T-cell (primary cell): ENCODE results near the gene SLC13A5. TPM values are rescaled to one million over a fixed set of nuclear protein-coding genes. Genes with fewer than 3 reads are reported as not detected.
A peak's percentile ranks its signal among the peaks of the same experiment; 100 is the strongest.
"Not testable (repeated sequence)": the region's sequence is repeated elsewhere in the genome, so short reads cannot be mapped to it uniquely, and the experiment has no call there.

Source experiments
- ATAC-seq, 4 experiments: fragments of 200-7000 bp in 3 of 4; fragments of 150-1000 bp in 1 of 4; cut with Tn5 transposase; replicated peaks in 1 of 4; 1 replicate in 3 of 4; 2 replicates in 1 of 4; pipeline ENCODE4 v1.10.0; 2021; ENCODE audit warnings: moderate library complexity in 3 of 4, mild to moderate bottlenecking in 2 of 4, moderate number of reproducible peaks in 1 of 4
- CTCF ChIA-PET, 2 donors: fragments of 300-600 bp; sonication (Branson Sonifier 250); formaldehyde crosslinking; loops; one replicate each; lab custom pipeline; 2022; ENCODE audit warnings: antibody characterized with exemption in 2 of 2; lab: Charles Lee
- POLR2A ChIA-PET, 2 donors: fragments of 300-600 bp; sonication (Branson Sonifier 250); formaldehyde crosslinking; loops; one replicate each; lab custom pipeline; 2022; ENCODE audit warnings: antibody characterized with exemption in 2 of 2; lab: Charles Lee
- DNase-seq, 35 experiments: peaks; one replicate each; pipeline versions ENCODE4 v3.0.0 to v3.0.0-alpha.2; 2013 to 2023
- H3K27ac ChIP-seq: one replicate; pipeline ENCODE4 v1.5.1; 2013; ENCODE audit warnings: low read length
- H3K27me3 ChIP-seq, 2 experiments: replicated peaks in 1 of 2; 1 replicate in 1 of 2; 2 replicates in 1 of 2; pipeline versions ENCODE4 v1.6.1 to v1.7.0; 2013; ENCODE audit warnings: low read length in 1 of 2, mixed read lengths in 1 of 2; ENCODE audit not compliant: control insufficient read depth in 2 of 2, insufficient read depth in 2 of 2; ENCODE audit errors: extremely low read depth in 1 of 2
- H3K36me3 ChIP-seq, 2 donors: 1 replicate in 1 of 2; 2 replicates in 1 of 2; pipeline versions ENCODE4 v1.6.1 to v1.7.0; 2013; ENCODE audit warnings: low read length in 1 of 2; ENCODE audit not compliant: control insufficient read depth in 2 of 2, insufficient read depth in 1 of 2; ENCODE audit errors: extremely low read depth in 1 of 2
- H3K4me1 ChIP-seq, 2 experiments: 1 replicate in 1 of 2; 2 replicates in 1 of 2; pipeline versions ENCODE4 v1.6.1 to v1.7.0; 2013; ENCODE audit warnings: low read length in 2 of 2, mixed read lengths in 1 of 2; ENCODE audit not compliant: insufficient read depth in 2 of 2, control insufficient read depth in 1 of 2; ENCODE audit errors: extremely low read depth in 1 of 2
- H3K4me3 ChIP-seq, 2 donors: 1 replicate in 1 of 2; 2 replicates in 1 of 2; pipeline versions ENCODE4 v1.5.1 to v1.7.0; 2013; ENCODE audit warnings: mild to moderate bottlenecking in 2 of 2, low read length in 1 of 2, moderate library complexity in 1 of 2; ENCODE audit not compliant: control insufficient read depth in 1 of 2; ENCODE audit errors: extremely low read depth in 1 of 2
- H3K9me3 ChIP-seq: 2 replicates; pipeline ENCODE4 v1.7.0; 2013
- H3K27ac Mint-ChIP-seq, 2 donors: one replicate each; pipeline ENCODE4 v1.8.0; 2020 to 2021; ENCODE audit warnings: mild to moderate bottlenecking in 2 of 2, mixed read lengths in 2 of 2
- H3K27me3 Mint-ChIP-seq, 2 donors: one replicate each; pipeline ENCODE4 v1.8.0; 2021 to 2022; ENCODE audit warnings: mixed read lengths in 2 of 2
- H3K36me3 Mint-ChIP-seq: one replicate; pipeline ENCODE4 v1.8.0; 2021; ENCODE audit warnings: mixed read lengths
- H3K4me1 Mint-ChIP-seq, 3 donors: one replicate each; pipeline ENCODE4 v1.8.0; 2020 to 2022; ENCODE audit warnings: mixed read lengths in 3 of 3, mild to moderate bottlenecking in 1 of 3
- H3K4me3 Mint-ChIP-seq, 3 donors: one replicate each; pipeline ENCODE4 v1.8.0; 2020 to 2022; ENCODE audit warnings: mild to moderate bottlenecking in 3 of 3, mixed read lengths in 3 of 3, moderate library complexity in 3 of 3
- H3K9me3 Mint-ChIP-seq, 3 donors: one replicate each; pipeline ENCODE4 v1.8.0; 2020 to 2022; ENCODE audit warnings: mixed read lengths in 3 of 3
- WGBS: methylation state at CpG from one replicate; pipeline ENCODE4 v1.1.5; 2013; ENCODE audit warnings: missing lambda C conversion rate; ENCODE audit not compliant: insufficient coverage; 5-methylcytosine and 5-hydroxymethylcytosine counted together
- total RNA-seq, 35 experiments: library from RNA in 6 of 35; stranded (reverse) in 6 of 35; fragments of 120-200 nt in 1 of 35; gene quantifications; one replicate each; pipeline versions ENCODE4 v1.2.1 to v1.2.4 and lab custom pipeline; 2013 to 2026

SLC13A5 gene
- total RNA-seq, 5 donors from 2014 or later (not counting 1 experiment from before 2014, with no cell fraction given): 0.13 TPM; not detected in 3

GRCh38 chr17:6668219-6668618 is 45.0 kb downstream of the SLC13A5 start:
- WGBS: 100% methylated on average over 3 of the region's 17 CpGs
- ATAC-seq: no peak
- Mint-ChIP-seq H3K27me3 (peaks cover 0 to 2% of the 10 kb centered on the region in 2 donors), H3K27ac (no peak overlapping the region), H3K36me3 (peaks cover 9% of the 10 kb centered on the region), H3K4me3 (no peak overlapping the region), H3K4me1 (peaks cover 3 to 18% (median 6%) of the 10 kb centered on the region in 3 donors), H3K9me3 (no peaks in the 10 kb centered on the region)
- Histone ChIP-seq H3K27ac (no peak overlapping the region), H3K4me3 (no peak overlapping the region), H3K9me3 (no peaks in the 10 kb centered on the region), H3K36me3 (no peaks in the 10 kb centered on the region), H3K27me3 (peaks cover 0 to 3% of the 10 kb centered on the region in 2 experiments), H3K4me1 (peaks cover 0 to 4% of the 10 kb centered on the region in 2 experiments)
- ChIA-PET POLR2A (no interaction called here), CTCF (no interaction called here)
- no peak for DNase-seq

- no peak overlapping the region for H3K4me3 Mint-ChIP-seq
- POLR2A ChIA-PET: no interaction called here
- no peak for ATAC-seq
- H3K4me3 ChIP-seq: no peak overlapping the region
- peaks cover 0 to 3% of the 10 kb centered on the region in 2 experiments for H3K27me3 ChIP-seq
- H3K9me3 ChIP-seq: no peaks in the 10 kb centered on the region
- peaks cover 0 to 2% of the 10 kb centered on the region in 2 donors for H3K27me3 Mint-ChIP-seq
- H3K36me3 ChIP-seq: no peaks in the 10 kb centered on the region
- no peak for DNase-seq
- no peaks in the 10 kb centered on the region for H3K9me3 Mint-ChIP-seq
- H3K4me1 ChIP-seq: peaks cover 0 to 4% of the 10 kb centered on the region in 2 experiments
- CTCF ChIA-PET: interaction anchor here in 1 of 2 donors (0.7 to 1.5 kb wide), 2 partner anchors 175 to 1486 kb away, joined by 3 to 4 read pairs; no protein-coding TSS in a partner anchor
- no peak overlapping the region for H3K27ac Mint-ChIP-seq
- peaks cover 3 to 18% (median 6%) of the 10 kb centered on the region in 3 donors for H3K4me1 Mint-ChIP-seq
- H3K27ac ChIP-seq: no peak overlapping the region
- WGBS: 42% methylated on average over 4 of the region's 6 CpGs
- peaks cover 10% of the 10 kb centered on the region for H3K36me3 Mint-ChIP-seq
These were observed 45.7 kb downstream of the SLC13A5 start for GRCh38 chr17:6667516-6667915.

GRCh38 chr17:6666557-6666956 is 46.6 kb downstream of the SLC13A5 start:
- POLR2A ChIA-PET: interaction anchor here in 1 of 2 donors (0.6 kb wide), 1 partner anchor 12 kb away, joined by 3 read pairs; no protein-coding TSS in a partner anchor
- no peak for ATAC-seq

GRCh38 chr17:6666077-6666521 is 47.1 kb downstream of the SLC13A5 start:
- Histone ChIP-seq H3K27ac (no peak overlapping the region), H3K4me3 (no peak overlapping the region), H3K9me3 (no peaks in the 10 kb centered on the region), H3K36me3 (no peaks in the 10 kb centered on the region), H3K4me1 (peaks cover 0 to 4% of the 10 kb centered on the region in 2 experiments), H3K27me3 (peaks cover 0 to 3% of the 10 kb centered on the region in 2 experiments)
- Mint-ChIP-seq H3K9me3 (no peaks in the 10 kb centered on the region), H3K4me3 (no peak overlapping the region), H3K27me3 (peaks cover 0 to 2% of the 10 kb centered on the region in 2 donors), H3K4me1 (peaks cover 9 to 23% (median 11%) of the 10 kb centered on the region in 3 donors), H3K36me3 (peaks cover 13% of the 10 kb centered on the region), H3K27ac (no peak overlapping the region)
- ChIA-PET POLR2A (no interaction called here), CTCF (interaction anchor here (0.6 to 1.5 kb wide), 4 partner anchors 177 to 1631 kb away, joined by 3 to 4 read pairs (median 3); partner anchors contain the start of gene SLC52A1 (in 1 of the 2))
- peak; percentile 65 to 73 (median 70) for ATAC-seq
- 10% methylated on average over 7 of the region's 9 CpGs for WGBS
- peak in 8 of 35 experiments; percentile 13 to 66 (median 30) for DNase-seq

More at GRCh38 chr17:6666557-6666956, 46.6 kb downstream of the SLC13A5 start:
- H3K9me3 Mint-ChIP-seq: no peaks in the 10 kb centered on the region
- H3K36me3 ChIP-seq: no peaks in the 10 kb centered on the region
- H3K27me3 Mint-ChIP-seq: peaks cover 0 to 2% of the 10 kb centered on the region in 2 donors
- H3K4me1 Mint-ChIP-seq: peaks cover 4 to 19% (median 8%) of the 10 kb centered on the region in 3 donors
- 67% methylated on average over 1 of the region's 6 CpGs for WGBS
- no peak overlapping the region for H3K27ac Mint-ChIP-seq
- no peak for DNase-seq
- H3K4me3 ChIP-seq: no peak overlapping the region
- peaks cover 13% of the 10 kb centered on the region for H3K36me3 Mint-ChIP-seq
- no peak overlapping the region for H3K27ac ChIP-seq
- peaks cover 0 to 4% of the 10 kb centered on the region in 2 experiments for H3K4me1 ChIP-seq
- H3K4me3 Mint-ChIP-seq: no peak overlapping the region
- CTCF ChIA-PET: interaction anchor here (0.6 to 1.5 kb wide), 5 partner anchors 176 to 1631 kb away, joined by 3 to 4 read pairs (median 3); partner anchors contain the start of gene SLC52A1 (in 1 of the 2)
- no peaks in the 10 kb centered on the region for H3K9me3 ChIP-seq
- H3K27me3 ChIP-seq: peaks cover 0 to 3% of the 10 kb centered on the region in 2 experiments

GRCh38 chr17:6663200-6663599 is 50.0 kb downstream of the SLC13A5 start:
- H3K27ac ChIP-seq, H3K27ac Mint-ChIP-seq, POLR2A ChIA-PET, H3K27me3 Mint-ChIP-seq, H3K4me1 ChIP-seq, H3K9me3 ChIP-seq, H3K4me3 ChIP-seq, CTCF ChIA-PET, H3K27me3 ChIP-seq, DNase-seq, H3K36me3 ChIP-seq, H3K9me3 Mint-ChIP-seq, ATAC-seq, H3K4me3 Mint-ChIP-seq: not testable (repeated sequence)
- Mint-ChIP-seq H3K4me1 (peaks cover 27 to 38% (median 28%) of the 10 kb centered on the region in 3 donors), H3K36me3 (peaks cover 13% of the 10 kb centered on the region)
- 100% methylated on average over 9 of the region's 14 CpGs for WGBS

GRCh38 chr17:6661464-6661848 is 51.7 kb downstream of the SLC13A5 start:
- CTCF ChIA-PET: no interaction called here
- Histone ChIP-seq H3K27me3 (peaks cover 0 to 3% of the 10 kb centered on the region in 2 experiments), H3K9me3 (no peaks in the 10 kb centered on the region), H3K4me3 (no peak overlapping the region), H3K36me3 (no peaks in the 10 kb centered on the region), H3K27ac (no peak overlapping the region), H3K4me1 (peaks cover 6 to 18% of the 10 kb centered on the region in 2 experiments)
- H3K9me3 Mint-ChIP-seq: no peaks in the 10 kb centered on the region
- peaks cover 5% of the 10 kb centered on the region for H3K36me3 Mint-ChIP-seq
- no peak overlapping the region for H3K27ac Mint-ChIP-seq
- H3K27me3 Mint-ChIP-seq: no peaks in the 10 kb centered on the region
- ATAC-seq (no peak), DNase-seq (no peak)
- WGBS: no CpG with 5 or more reads among the region's 2 CpGs
- H3K4me3 Mint-ChIP-seq: no peak overlapping the region
- POLR2A ChIA-PET: interaction anchor here in 1 of 2 donors (0.6 kb wide), 1 partner anchor 23 kb away, joined by 4 read pairs; no protein-coding TSS in a partner anchor
- peaks cover 36 to 42% (median 36%) of the 10 kb centered on the region in 3 donors for H3K4me1 Mint-ChIP-seq
